B cell (primary cell): ENCODE measurements around the gene SSH3.

Experiments
- EZH2 ChIP-seq: IDR thresholded peaks from 2 replicates; pipeline ENCODE4 v1.6.1; 2012; ENCODE audit warnings: borderline replicate concordance, low read depth, mild to moderate bottlenecking, moderate library complexity, low read length; ENCODE audit not compliant: insufficient read depth, poor library complexity, severe bottlenecking
- TF ChIP-seq, protein P1 (sequence below): fragments of 200-600 bp; IDR thresholded peaks from one replicate; pipeline ENCODE4 v1.8.0; 2022; ENCODE audit warnings: antibody characterized with exemption, mild to moderate bottlenecking

DNA sequence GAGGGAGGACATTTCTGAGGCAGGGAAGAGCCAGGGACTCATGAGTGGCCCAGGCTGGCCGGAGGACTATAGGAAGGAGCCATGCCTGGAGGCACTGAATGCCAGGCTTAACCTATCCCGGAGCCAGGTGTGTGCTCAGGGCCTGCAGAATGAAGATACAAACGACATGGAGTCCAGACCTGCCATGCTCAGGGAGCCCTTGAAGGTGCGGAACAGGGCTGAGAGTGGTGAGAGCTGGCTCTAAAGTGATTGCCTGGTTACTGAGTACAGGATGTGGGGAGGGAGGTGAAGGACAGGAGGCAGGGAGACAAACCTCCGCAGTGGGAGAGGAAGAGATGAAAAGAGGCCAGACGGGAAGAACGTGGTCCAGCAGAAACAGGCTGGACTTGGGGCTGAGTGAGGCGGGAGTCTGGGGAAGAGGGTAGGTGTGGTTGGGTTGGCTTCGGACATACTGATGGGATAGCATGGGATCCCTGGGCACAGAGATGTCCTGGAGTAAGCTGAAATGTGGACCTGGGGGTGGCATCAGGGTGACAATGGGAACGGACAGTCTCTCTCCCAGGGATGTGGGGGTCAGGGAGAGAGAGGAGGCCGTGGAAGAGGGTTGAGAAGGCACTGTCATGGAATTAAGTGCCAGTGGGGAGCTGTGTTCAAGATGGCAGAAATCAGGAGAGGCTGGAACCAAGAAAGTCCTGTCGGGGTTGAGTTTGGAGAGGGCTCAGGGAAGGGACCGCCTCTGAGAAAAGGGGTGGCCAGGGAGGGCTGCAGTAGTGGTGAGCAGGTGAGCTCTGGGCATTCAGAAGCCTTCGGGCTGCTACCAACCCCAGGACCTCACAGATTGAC, 15.8 kb upstream of the SSH3 start:
- TF ChIP-seq EZH2: no peak
- TF ChIP-seq, protein P1, sequence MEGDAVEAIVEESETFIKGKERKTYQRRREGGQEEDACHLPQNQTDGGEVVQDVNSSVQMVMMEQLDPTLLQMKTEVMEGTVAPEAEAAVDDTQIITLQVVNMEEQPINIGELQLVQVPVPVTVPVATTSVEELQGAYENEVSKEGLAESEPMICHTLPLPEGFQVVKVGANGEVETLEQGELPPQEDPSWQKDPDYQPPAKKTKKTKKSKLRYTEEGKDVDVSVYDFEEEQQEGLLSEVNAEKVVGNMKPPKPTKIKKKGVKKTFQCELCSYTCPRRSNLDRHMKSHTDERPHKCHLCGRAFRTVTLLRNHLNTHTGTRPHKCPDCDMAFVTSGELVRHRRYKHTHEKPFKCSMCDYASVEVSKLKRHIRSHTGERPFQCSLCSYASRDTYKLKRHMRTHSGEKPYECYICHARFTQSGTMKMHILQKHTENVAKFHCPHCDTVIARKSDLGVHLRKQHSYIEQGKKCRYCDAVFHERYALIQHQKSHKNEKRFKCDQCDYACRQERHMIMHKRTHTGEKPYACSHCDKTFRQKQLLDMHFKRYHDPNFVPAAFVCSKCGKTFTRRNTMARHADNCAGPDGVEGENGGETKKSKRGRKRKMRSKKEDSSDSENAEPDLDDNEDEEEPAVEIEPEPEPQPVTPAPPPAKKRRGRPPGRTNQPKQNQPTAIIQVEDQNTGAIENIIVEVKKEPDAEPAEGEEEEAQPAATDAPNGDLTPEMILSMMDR: no peak
